IPS-NIHi11 (cell line): ENCODE results near the gene RGS14.
A peak's percentile ranks its signal among the peaks of the same experiment; 100 is the strongest.

Experiments used
- DNase-seq: peaks from one replicate; pipeline ENCODE4 v3.0.0; 2012; ENCODE audit warnings: mixed read lengths, low spot score

The RGS14 gene

GRCh38 chr5:177357459-177358351 is at the start of gene RGS14:
RGS14 (plus strand) TSS chr5:177357924; CDS start chr5:177358025, 101 bp downstream.
- DNase-seq: no peak

DNA sequence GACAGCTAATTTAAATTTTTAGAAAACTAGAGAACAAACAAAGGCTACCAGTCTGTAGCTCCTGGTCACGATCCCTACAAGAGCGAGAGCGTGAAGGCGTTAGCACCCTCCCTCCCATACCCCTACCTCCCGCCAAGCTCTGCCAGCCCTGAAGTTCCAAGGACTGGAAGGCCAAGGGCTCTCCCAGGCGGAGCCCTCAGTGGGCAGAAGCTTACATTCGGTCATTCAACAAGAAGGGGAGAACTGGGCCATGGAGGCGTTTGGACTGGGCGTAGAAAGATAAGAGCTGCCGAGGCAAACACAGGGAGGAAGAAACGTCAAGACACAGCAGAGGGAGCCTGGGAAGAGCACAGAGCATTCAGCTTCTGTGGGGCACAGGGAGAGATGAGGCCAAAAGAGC is 49.0 kb upstream of the RGS14 start:
- no peak for DNase-seq

GRCh38 chr5:177309351-177310191 is 48.2 kb upstream of the RGS14 start:
- peak; percentile 78 for DNase-seq

DNA sequence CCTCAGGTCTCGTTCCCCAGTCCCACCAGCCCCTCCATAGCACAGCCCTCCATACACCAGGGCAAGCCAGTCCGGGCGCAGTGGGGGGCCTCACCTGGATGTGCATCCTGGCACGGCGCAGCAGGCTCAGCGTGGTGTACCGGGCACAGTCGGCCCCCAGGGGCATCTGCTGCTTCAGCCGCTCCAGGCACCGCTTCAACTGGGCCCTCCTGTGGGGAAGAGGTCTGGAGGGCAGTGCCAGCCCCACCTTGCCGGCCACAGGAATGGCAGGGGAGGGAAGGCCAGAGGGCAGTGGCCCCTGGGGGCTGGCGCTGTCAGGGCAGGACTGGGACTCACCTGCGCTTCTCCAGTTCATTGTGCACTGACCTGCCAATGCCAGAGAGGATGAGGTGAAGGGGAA is 47.4 kb upstream of the RGS14 start:
- no peak for DNase-seq

DNA sequence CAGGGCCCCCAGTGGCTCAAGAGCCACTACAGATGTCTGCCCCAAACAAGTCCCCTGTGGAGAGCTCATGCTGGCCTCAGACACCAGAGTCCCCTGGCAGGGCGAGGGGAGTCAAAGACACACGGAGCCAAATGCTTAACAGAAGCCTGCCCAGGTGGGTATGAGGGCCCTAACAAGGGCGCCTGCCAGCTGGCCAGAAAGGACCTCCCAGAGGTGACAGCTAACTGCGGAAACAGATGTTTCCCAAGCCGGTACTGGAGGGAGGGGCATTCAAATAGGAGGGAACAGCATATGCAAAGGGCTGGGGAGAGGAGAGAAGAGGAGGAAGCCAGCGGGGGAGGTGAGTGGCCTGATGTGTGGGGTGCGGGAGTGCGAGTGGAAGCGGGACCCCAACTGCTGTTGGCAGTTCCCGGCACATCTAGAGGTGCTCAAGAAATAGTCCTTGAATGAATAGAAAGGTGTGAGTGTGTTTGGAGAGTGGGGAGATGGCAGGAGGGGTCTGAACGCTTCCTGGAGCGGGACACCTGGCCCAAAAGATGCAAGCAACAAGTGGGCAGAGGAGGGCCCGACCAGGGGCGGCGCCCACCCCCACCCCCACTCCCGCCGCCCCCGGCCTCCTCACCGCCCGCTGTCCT is 46.9 kb upstream of the RGS14 start:
- DNase-seq: no peak

DNA sequence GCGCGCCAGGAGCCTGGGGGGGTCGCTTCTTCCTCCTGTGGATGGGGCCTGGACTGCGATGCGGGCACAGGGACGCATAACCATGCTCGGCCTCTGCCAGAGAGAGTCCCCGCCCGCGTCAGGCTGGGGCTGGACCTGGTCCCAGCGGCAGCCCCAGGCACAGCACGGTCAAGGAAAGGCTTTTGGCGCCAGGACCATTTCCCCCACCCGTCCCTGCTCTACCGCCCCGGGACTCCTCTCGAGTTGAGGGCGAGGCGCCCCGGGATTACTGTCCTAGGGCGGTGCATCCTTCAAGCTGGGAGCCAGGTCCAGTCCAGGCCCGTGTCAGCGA is 46.4 kb upstream of the RGS14 start:
- no peak for DNase-seq

DNA sequence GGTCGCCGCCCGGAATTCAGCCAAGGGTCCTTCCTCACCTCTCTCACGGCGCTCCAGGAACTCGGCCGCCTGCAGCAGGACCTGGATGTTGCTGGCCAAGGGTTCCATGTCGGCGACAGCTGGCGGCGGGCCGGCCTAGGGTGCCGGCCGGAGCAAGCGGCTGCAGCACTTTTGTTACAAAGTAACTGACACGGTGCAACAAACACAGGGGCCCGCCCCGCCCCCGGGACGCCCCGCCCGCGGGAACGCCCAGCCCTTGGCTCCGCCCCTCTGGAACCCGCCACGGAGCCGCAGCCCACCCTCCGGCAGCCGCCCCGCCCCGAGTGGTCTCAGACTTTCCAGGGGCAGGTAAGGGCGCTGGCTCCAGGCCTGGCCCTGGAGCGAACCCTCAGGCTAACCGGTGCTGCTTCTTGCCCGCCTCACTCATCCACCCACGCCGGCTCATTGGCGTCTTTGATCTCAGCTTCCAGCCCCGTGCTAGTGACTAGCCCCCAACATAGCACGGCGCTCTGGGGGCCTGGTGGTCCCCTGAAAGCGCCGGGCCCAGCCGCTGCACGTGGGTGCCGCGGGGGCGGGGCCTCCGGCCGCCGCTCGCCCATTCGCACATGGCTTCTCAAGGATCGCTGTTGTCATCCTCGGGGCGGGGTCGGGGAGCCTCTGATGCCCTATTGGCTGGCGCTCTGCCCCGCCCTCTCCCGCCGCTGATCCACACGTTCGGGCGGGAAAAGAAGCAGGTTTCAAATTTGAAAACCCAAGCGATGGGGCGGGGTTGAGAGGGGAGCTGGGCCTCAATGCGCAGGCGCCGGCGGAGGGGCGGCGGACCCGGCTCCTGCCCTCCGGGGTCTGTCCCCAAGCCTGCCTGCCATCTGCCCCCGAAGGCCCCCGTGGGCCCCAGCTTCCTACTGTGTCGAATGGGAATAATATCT is 45.7 kb upstream of the RGS14 start, which contains the start of gene MXD3:
MXD3 (minus strand) TSS at position 176 of the 926 bp plus-strand sequence; CDS start at position 108, 68 bp downstream.
- DNase-seq: peak; percentile 92

DNA sequence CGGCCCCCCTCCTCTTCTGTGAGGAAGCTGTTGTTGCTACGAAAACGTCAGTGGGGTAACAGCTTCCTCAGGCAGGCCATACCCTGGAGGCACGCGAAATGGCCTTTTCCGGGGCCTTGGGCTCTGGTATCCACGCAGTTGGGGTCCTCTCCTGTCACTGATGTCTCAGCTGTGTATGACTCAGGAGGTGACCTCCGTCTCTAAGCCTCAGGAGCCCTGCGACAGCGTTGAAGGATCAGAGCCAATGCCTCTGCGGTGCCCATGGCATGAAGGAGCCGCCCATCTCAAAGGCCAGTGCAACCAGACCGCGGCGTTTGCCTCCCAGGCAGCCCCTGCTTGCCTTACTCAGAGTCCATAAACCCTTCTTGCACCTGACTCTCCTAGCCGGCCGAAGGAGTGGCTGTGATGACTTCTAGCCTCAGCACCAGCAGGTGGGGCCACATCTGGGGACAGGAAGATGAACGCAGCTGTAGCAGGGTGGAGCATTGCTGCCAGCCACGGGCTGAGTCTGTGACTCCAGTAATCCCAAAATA is 45.0 kb upstream of the RGS14 start:
- DNase-seq: peak; percentile 42

- DNase-seq: no peak
These were observed 44.0 kb upstream of the RGS14 start for GRCh38 chr5:177313561-177314259.

- DNase-seq: no peak
These were observed 43.1 kb upstream of the RGS14 start for GRCh38 chr5:177314376-177315342.

DNA sequence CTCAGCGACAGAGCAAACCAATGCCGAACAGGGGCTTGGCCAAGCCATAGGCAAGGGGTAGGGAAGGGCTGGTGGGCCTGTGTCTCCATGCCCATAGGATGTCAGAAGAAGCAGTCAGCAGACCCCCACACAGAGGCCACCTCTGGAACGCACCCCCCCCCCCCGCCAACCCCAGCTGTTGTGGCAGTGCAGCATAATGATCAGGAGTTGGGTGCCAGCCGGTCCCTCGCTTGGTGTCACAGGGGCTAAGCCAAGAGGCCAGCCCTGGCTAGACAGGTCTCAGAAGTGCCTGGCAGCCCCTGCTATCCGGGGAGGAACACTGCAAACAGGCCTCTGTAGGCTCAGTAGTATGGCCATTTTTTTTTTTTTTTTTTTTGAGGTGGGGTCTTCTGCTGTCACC is 42.3 kb upstream of the RGS14 start:
- DNase-seq: no peak

DNA sequence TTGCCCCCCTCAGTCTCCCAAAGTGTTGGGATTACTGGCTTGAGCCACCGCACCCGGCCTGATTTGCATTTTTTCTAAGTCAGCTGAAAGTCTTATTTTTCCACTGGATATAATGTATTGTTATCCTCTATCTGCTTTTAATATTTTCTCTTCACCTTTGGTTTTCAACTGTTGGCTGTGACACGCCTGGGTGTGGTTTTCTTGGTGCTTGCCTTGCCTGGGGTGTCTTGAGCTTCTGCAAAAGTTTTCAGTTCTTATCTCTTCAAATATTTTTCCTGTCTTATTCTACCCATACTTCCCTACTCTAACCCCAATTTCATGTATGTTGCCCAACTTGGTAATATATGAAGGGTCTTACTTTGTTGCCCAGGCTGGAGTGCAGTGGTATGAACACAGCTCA is 41.7 kb upstream of the RGS14 start:
- no peak for DNase-seq

DNA sequence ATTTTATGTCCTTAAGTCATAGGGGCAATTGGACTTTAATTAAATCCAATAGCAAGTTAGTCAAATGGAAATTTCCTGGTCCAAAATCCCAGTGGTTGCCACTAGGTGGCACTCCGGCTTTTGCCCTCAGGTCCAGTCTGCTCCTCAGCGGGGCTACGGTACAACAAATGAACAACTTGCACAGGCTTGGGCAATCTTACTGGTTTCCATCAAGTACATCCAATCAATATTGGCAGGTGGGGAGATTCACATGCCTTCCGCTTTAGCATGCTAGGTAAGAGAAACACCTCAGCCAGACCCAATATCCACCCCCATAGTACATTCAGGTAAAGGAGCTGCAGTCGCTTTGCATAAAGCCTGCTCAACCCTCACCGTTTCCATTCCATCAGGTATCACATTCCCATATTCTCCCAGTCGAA is 39.8 kb upstream of the RGS14 start:
- peak; percentile 69 for DNase-seq

DNA sequence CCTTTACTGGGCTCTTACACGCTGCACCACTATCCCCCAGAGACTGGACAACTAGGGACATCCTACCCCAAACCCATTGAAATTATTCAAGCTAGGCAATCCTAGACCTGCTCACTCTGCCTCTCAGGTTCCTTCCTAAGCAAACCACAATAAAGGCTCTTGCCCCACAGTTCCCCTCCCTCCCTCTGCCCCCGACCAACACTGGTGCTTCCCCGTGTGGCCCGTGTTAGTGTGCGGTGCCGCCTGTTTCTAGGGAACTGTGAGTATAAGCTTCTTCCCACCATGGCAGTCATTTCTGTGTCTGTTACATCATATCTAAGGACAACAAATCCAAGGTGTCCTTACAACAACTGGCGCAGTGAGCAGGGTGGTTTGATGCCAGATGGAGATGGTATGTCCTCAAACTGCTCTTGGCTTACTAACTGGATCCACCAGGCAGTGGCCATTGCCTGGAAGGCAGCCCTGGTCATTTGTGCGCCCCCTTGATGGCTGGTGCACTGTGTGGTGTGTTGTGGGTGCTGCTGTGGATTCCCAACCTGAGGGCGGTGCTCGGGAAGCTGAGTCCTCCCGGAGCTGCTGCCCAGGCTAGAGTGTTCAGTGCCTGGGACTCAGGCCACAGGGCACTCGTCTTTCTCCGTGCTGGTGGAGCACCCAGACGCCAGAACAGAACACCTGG is 37.7 kb upstream of the RGS14 start:
- no peak for DNase-seq

DNA sequence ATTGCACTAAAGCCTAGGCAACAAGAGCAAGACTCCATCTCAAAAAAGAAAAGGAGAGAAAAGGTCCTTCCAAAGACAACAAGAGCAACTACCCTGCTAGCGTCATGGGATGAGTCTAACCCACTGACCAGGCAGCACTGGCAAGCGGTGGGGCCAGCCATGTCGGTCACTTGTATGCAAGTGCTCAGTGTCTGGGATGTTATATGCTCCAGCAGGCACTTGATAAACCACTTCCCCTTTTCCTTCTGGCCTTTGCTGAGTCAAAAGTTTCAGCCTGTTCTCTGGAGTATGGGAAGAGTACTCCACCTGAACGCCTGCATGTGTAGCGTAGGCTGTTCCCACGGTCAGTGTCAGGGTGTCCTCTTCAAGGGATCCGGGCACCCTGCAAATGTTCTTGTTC is 36.8 kb upstream of the RGS14 start:
- DNase-seq: no peak

DNA sequence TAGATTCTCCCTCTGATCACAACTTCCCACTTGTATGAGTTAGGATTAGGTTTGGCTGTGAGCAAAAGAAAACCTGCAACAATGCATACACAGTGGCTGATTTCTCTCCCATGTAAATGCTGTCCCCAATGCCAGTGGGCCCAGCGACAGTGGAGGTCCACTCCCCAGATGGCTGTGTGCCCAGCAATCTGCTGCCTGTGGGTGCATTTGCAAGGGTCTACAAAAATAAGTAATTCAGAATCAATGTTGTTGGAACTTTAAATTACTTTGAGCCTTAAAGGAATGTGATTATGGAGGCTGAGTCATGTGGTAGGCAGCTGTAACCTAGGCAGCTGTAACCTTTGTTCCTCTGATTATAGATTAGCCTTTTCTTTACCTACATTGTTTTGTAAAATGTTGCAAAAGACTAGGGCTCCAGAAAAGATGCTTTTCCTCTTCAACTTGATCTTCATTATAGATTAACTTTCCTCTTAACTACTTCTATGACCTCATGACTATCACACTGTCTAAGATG is 31.8 kb upstream of the RGS14 start:
- DNase-seq: no peak

- no peak for DNase-seq
These were observed 29.9 kb upstream of the RGS14 start for GRCh38 chr5:177327539-177328522.
